OCI-LY1 (cell line): ENCODE data around the gene TESK2.

Experiments
- H2AFZ ChIP-seq: fragments of 200-600 bp; sonication (generic), shearing (Covaris generic); 2 replicates; pipeline ENCODE4 v1.6.0; 2014; ENCODE audit warnings: antibody characterized with exemption, mild to moderate bottlenecking, low read length
- H3F3A ChIP-seq: fragments of 200-600 bp; sonication (generic), shearing (Covaris generic); 2 replicates; pipeline ENCODE4 v1.6.0; 2014; ENCODE audit warnings: mild to moderate bottlenecking, antibody characterized with exemption, low read length, moderate library complexity; ENCODE audit not compliant: insufficient read depth
- H3K27ac ChIP-seq: fragments of 200-600 bp; sonication (generic); 2 replicates; pipeline ENCODE4 v1.5.1; 2014; ENCODE audit warnings: low read length, mixed run types, mild to moderate bottlenecking, low read depth; ENCODE audit not compliant: poor library complexity, severe bottlenecking
- H3K27me3 ChIP-seq: fragments of 200-600 bp; sonication (generic); 2 replicates; pipeline ENCODE4 v1.6.0; 2014; ENCODE audit warnings: antibody characterized with exemption, mild to moderate bottlenecking, low read length, moderate library complexity; ENCODE audit not compliant: insufficient read depth
- H3K36me3 ChIP-seq: fragments of 200-600 bp; sonication (generic); 2 replicates; pipeline ENCODE4 v1.6.1; 2014; ENCODE audit warnings: mild to moderate bottlenecking, antibody characterized with exemption, low read length, moderate library complexity, mixed read lengths; ENCODE audit not compliant: insufficient read depth
- H3K4me1 ChIP-seq: fragments of 200-600 bp; sonication (generic); 2 replicates; pipeline ENCODE4 v1.5.1; 2014; ENCODE audit warnings: mild to moderate bottlenecking, low read length, moderate library complexity; ENCODE audit not compliant: insufficient read depth, severe bottlenecking
- H3K4me2 ChIP-seq: fragments of 200-600 bp; sonication (generic), shearing (Covaris generic); 2 replicates; pipeline ENCODE4 v1.6.1; 2014; ENCODE audit warnings: low read length
- H3K4me3 ChIP-seq: fragments of 200-600 bp; sonication (generic); 2 replicates; pipeline ENCODE4 v1.5.1; 2014; ENCODE audit warnings: low read length, low read depth, mild to moderate bottlenecking, mixed read lengths; ENCODE audit not compliant: poor library complexity, severe bottlenecking
- H3K79me2 ChIP-seq: fragments of 200-600 bp; shearing (Covaris generic); 2 replicates; pipeline ENCODE4 v1.6.1; 2016; ENCODE audit warnings: mixed run types, low read length, mixed read lengths; ENCODE audit not compliant: insufficient read depth
- H3K9ac ChIP-seq: fragments of 200-600 bp; sonication (generic), shearing (Covaris generic); 2 replicates; pipeline ENCODE4 v1.6.1; 2014; ENCODE audit warnings: mild to moderate bottlenecking, low read length, mixed read lengths
- H3K9me2 ChIP-seq: fragments of 200-600 bp; sonication (generic), shearing (Covaris generic); 2 replicates; pipeline ENCODE4 v1.6.1; 2014; ENCODE audit warnings: low read depth, mild to moderate bottlenecking, low read length, mixed read lengths
- H3K9me3 ChIP-seq: fragments of 200-600 bp; shearing (Covaris generic); 2 replicates; pipeline ENCODE4 v1.6.1; 2014; ENCODE audit warnings: low read length, mixed read lengths
- H4K20me1 ChIP-seq: fragments of 200-600 bp; sonication (generic), shearing (Covaris generic); 2 replicates; pipeline ENCODE4 v1.6.0; 2016; ENCODE audit warnings: mild to moderate bottlenecking, low read length; ENCODE audit not compliant: insufficient read depth
- CTCF ChIP-seq: fragments of 200-600 bp; sonication (generic), shearing (Covaris generic); IDR thresholded peaks from 2 replicates; pipeline ENCODE4 v1.5.1; 2017; ENCODE audit warnings: mild to moderate bottlenecking, antibody characterized with exemption, low read length, moderate library complexity, mixed read lengths
- EZH2 ChIP-seq: fragments of 200-600 bp; sonication (generic), shearing (Covaris generic); IDR thresholded peaks from 2 replicates; pipeline ENCODE4 v1.8.0; 2017; ENCODE audit warnings: borderline replicate concordance, mixed run types, mild to moderate bottlenecking, antibody characterized with exemption, low read length, moderate library complexity, mixed read lengths

TESK2 gene

GRCh38 chr1:45332346-45332720 is 158.6 kb downstream of the TESK2 start:
- Histone ChIP-seq H3K27me3 (no peaks in the 10 kb centered on the region), H3K4me2 (no peak overlapping the region), H4K20me1 (no peaks in the 10 kb centered on the region), H3K36me3 (peaks cover 40% of the 10 kb centered on the region), H3K27ac (no peak overlapping the region), H3K9me2 (no peaks in the 10 kb centered on the region), H2AFZ (no peak overlapping the region), H3K4me1 (peaks cover 22% of the 10 kb centered on the region), H3K9me3 (no peaks in the 10 kb centered on the region), H3F3A (no peaks in the 10 kb centered on the region), H3K79me2 (no peaks in the 10 kb centered on the region), H3K4me3 (no peak overlapping the region), H3K9ac (no peak overlapping the region)
- TF ChIP-seq CTCF (no peak), EZH2 (no peak)

- Histone ChIP-seq H2AFZ (no peak overlapping the region), H3K9me2 (no peaks in the 10 kb centered on the region), H3K36me3 (peaks cover 40% of the 10 kb centered on the region), H3K9me3 (no peaks in the 10 kb centered on the region), H3K27me3 (no peaks in the 10 kb centered on the region), H3K4me3 (no peak overlapping the region), H3K79me2 (no peaks in the 10 kb centered on the region), H4K20me1 (no peaks in the 10 kb centered on the region), H3F3A (no peaks in the 10 kb centered on the region), H3K4me2 (no peak overlapping the region), H3K27ac (no peak overlapping the region), H3K4me1 (peaks cover 28% of the 10 kb centered on the region), H3K9ac (no peak overlapping the region)
- TF ChIP-seq EZH2 (no peak), CTCF (no peak)
These were observed 159.3 kb downstream of the TESK2 start for GRCh38 chr1:45331436-45332345.

GRCh38 chr1:45329445-45329844 is 161.5 kb downstream of the TESK2 start:
- H3K9me3 ChIP-seq, result no peaks in the 10 kb centered on the region
- H3K4me1 ChIP-seq, result peaks cover 22% of the 10 kb centered on the region
- no peak overlapping the region for H3K4me2 ChIP-seq
- H3K36me3 ChIP-seq, result peaks cover 40% of the 10 kb centered on the region
- no peak overlapping the region for H2AFZ ChIP-seq
- H3K79me2 ChIP-seq, result no peaks in the 10 kb centered on the region
- H3K4me3 ChIP-seq, result no peak overlapping the region
- H3K27ac ChIP-seq, result no peak overlapping the region
- no peak for TF ChIP-seq CTCF
- no peak for TF ChIP-seq EZH2
- H4K20me1 ChIP-seq, result no peaks in the 10 kb centered on the region
- H3F3A ChIP-seq, result no peaks in the 10 kb centered on the region
- no peak overlapping the region for H3K9ac ChIP-seq
- no peaks in the 10 kb centered on the region for H3K27me3 ChIP-seq
- no peaks in the 10 kb centered on the region for H3K9me2 ChIP-seq
